H9 (cell line): ENCODE results near the gene SLC17A2. TPM values are rescaled to one million over a fixed set of nuclear protein-coding genes. Genes with fewer than 3 reads are reported as not detected.

Experiments used
- DNase-seq: peaks from one replicate; pipeline ENCODE4 v3.0.0-alpha.2; 2017
- H2AFZ ChIP-seq: one replicate; pipeline ENCODE4 v1.6.1; 2013; ENCODE audit warnings: mild to moderate bottlenecking, low read length, control low read depth, moderate library complexity
- H2AK5ac ChIP-seq: 2 replicates; pipeline ENCODE4 v1.6.1; 2013; ENCODE audit warnings: low read length, control low read depth, mixed read lengths; ENCODE audit not compliant: insufficient read length
- H2BK120ac ChIP-seq: one replicate; pipeline ENCODE4 v1.6.1; 2013; ENCODE audit warnings: low read depth, mild to moderate bottlenecking, low read length, control low read depth, inconsistent platforms; ENCODE audit not compliant: poor library complexity, severe bottlenecking
- H2BK12ac ChIP-seq: 2 replicates; pipeline ENCODE4 v1.6.1; 2013; ENCODE audit warnings: low read length, control low read depth, mixed read lengths, low read depth; ENCODE audit not compliant: insufficient read length
- H2BK15ac ChIP-seq: 2 replicates; pipeline ENCODE4 v1.6.1; 2013; ENCODE audit warnings: low read depth, low read length, control low read depth
- H2BK20ac ChIP-seq: one replicate; pipeline ENCODE4 v1.6.1; 2013; ENCODE audit warnings: low read depth, mild to moderate bottlenecking, low read length, control low read depth, inconsistent platforms; ENCODE audit not compliant: poor library complexity, severe bottlenecking
- H2BK5ac ChIP-seq: 2 replicates; pipeline ENCODE4 v1.6.1; 2013; ENCODE audit warnings: low read length, control low read depth, mixed read lengths; ENCODE audit not compliant: insufficient read length
- H3K14ac ChIP-seq: 2 replicates; pipeline ENCODE4 v1.6.1; 2013; ENCODE audit warnings: low read length, control low read depth; ENCODE audit not compliant: insufficient read depth
- H3K18ac ChIP-seq: 2 replicates; pipeline ENCODE4 v1.6.1; 2013; ENCODE audit warnings: low read depth, mild to moderate bottlenecking, mixed read lengths, low read length, control low read depth; ENCODE audit not compliant: insufficient read length
- H3K23ac ChIP-seq: 2 replicates; pipeline ENCODE4 v1.6.1; 2013; ENCODE audit warnings: low read length, control low read depth, mixed read lengths, low read depth; ENCODE audit not compliant: insufficient read length
- H3K23me2 ChIP-seq: 2 replicates; pipeline ENCODE4 v1.6.1; 2013; ENCODE audit warnings: low read depth, mild to moderate bottlenecking, mixed read lengths, low read length, control low read depth; ENCODE audit not compliant: insufficient read length, poor library complexity, severe bottlenecking
- H3K27ac ChIP-seq: 2 replicates; pipeline ENCODE4 v1.5.1; 2013; ENCODE audit warnings: low read length, control low read depth, mixed read lengths, low read depth; ENCODE audit not compliant: insufficient read length
- H3K27me3 ChIP-seq: 2 replicates; pipeline ENCODE4 v1.6.1; 2013; ENCODE audit warnings: low read length, control low read depth, inconsistent platforms; ENCODE audit not compliant: insufficient read depth
- H3K4ac ChIP-seq: 2 replicates; pipeline ENCODE4 v1.6.1; 2013; ENCODE audit warnings: low read depth, mild to moderate bottlenecking, control low read depth, inconsistent platforms, low read length, moderate library complexity
- H3K4me1 ChIP-seq: 2 replicates; pipeline ENCODE4 v1.6.1; 2013; ENCODE audit warnings: low read length, control low read depth, inconsistent platforms; ENCODE audit not compliant: insufficient read depth
- H3K4me2 ChIP-seq: 2 replicates; pipeline ENCODE4 v1.6.1; 2013; ENCODE audit warnings: low read length, control low read depth, mixed read lengths; ENCODE audit not compliant: insufficient read length, insufficient read depth
- H3K56ac ChIP-seq: 2 replicates; pipeline ENCODE4 v1.6.1; 2013; ENCODE audit warnings: low read depth, mild to moderate bottlenecking, mixed read lengths, low read length, control low read depth; ENCODE audit not compliant: insufficient read length
- H3K79me1 ChIP-seq: 2 replicates; pipeline ENCODE4 v1.6.1; 2013; ENCODE audit warnings: low read depth, mild to moderate bottlenecking, moderate library complexity, low read length, control low read depth, inconsistent platforms; ENCODE audit not compliant: insufficient read depth, poor library complexity, severe bottlenecking
- H3K79me2 ChIP-seq: 2 replicates; pipeline ENCODE4 v1.6.1; 2013; ENCODE audit warnings: low read length, control low read depth, inconsistent platforms; ENCODE audit not compliant: insufficient read depth
- H3K9ac ChIP-seq: 2 replicates; pipeline ENCODE4 v1.6.1; 2013; ENCODE audit warnings: low read length, control low read depth, mixed read lengths; ENCODE audit not compliant: insufficient read length; ENCODE audit errors: extremely low read depth
- H3K9me3 ChIP-seq: one replicate; pipeline ENCODE4 v1.6.1; 2013; ENCODE audit warnings: low read depth, low read length, inconsistent platforms; ENCODE audit not compliant: control insufficient read depth
- H3T11ph ChIP-seq: one replicate; pipeline ENCODE4 v1.6.1; 2013; ENCODE audit warnings: mild to moderate bottlenecking, low read length, control low read depth, inconsistent platforms
- H4K20me1 ChIP-seq: one replicate; pipeline ENCODE4 v1.6.1; 2013; ENCODE audit not compliant: control insufficient read depth, insufficient read length, insufficient read depth
- H4K5ac ChIP-seq: 2 replicates; pipeline ENCODE4 v1.6.1; 2013; ENCODE audit warnings: low read depth, mild to moderate bottlenecking, mixed read lengths, low read length, control low read depth; ENCODE audit not compliant: insufficient read length
- H4K8ac ChIP-seq: replicated peaks from 2 replicates; pipeline ENCODE4 v1.6.1; 2013; ENCODE audit warnings: low read length, control low read depth, mixed read lengths, low read depth; ENCODE audit not compliant: insufficient read length
- H4K91ac ChIP-seq: 2 replicates; pipeline ENCODE4 v1.6.1; 2013; ENCODE audit warnings: low read depth, mild to moderate bottlenecking, moderate library complexity, mixed read lengths, low read length, control low read depth; ENCODE audit not compliant: insufficient read length
- H3K27ac Mint-ChIP-seq, 3 experiments: 2 replicates in 2 of 3; 3 replicates in 1 of 3; pipeline ENCODE4 v1.8.0; 2020 to 2021; ENCODE audit warnings: mixed read lengths in 3 of 3, mild to moderate bottlenecking in 1 of 3, moderate library complexity in 1 of 3
- H3K27me3 Mint-ChIP-seq: 2 replicates; pipeline ENCODE4 v1.8.0; 2021; ENCODE audit warnings: low read depth, mild to moderate bottlenecking, moderate library complexity, mixed read lengths
- H3K36me3 Mint-ChIP-seq, 3 experiments: 2 replicates in 2 of 3; 3 replicates in 1 of 3; pipeline ENCODE4 v1.8.0; 2020 to 2021; ENCODE audit warnings: low read depth in 3 of 3, mixed read lengths in 3 of 3; ENCODE audit not compliant: insufficient read depth in 1 of 3
- H3K4me1 Mint-ChIP-seq, 2 experiments: 2 replicates each; pipeline ENCODE4 v1.8.0; 2020; ENCODE audit warnings: mixed read lengths in 2 of 2
- H3K4me3 Mint-ChIP-seq, 2 experiments: 2 replicates in 1 of 2; 3 replicates in 1 of 2; pipeline ENCODE4 v1.8.0; 2020 to 2021; ENCODE audit warnings: mild to moderate bottlenecking in 2 of 2, mixed read lengths in 2 of 2, moderate library complexity in 1 of 2
- H3K9me3 Mint-ChIP-seq, 2 experiments: 2 replicates in 1 of 2; 3 replicates in 1 of 2; pipeline ENCODE4 v1.8.0; 2020; ENCODE audit warnings: mild to moderate bottlenecking in 2 of 2, mixed read lengths in 2 of 2, moderate library complexity in 1 of 2
- CTCF ChIP-seq: fragments of 200-600 bp; sonication (generic); conservative IDR thresholded peaks from 3 replicates; pipeline ENCODE4 v1.8.0; 2021; ENCODE audit warnings: antibody characterized with exemption, mild to moderate bottlenecking
- WGBS: extraction: QIAGEN DNeasy Blood & Tissue Kit; methylation state at CpG from one replicate; pipeline ENCODE4 v1.1.7; 2013; ENCODE audit warnings: missing lambda C conversion rate, low lambda C conversion rate, mixed read lengths; ENCODE audit not compliant: insufficient read length; ENCODE audit errors: extremely low coverage; 5-methylcytosine and 5-hydroxymethylcytosine counted together
- total RNA-seq: library from RNA; stranded (reverse); gene quantifications from 2 replicates; pipeline ENCODE4 v1.2.1, GENCODE V29; 2021

SLC17A2 gene
- total RNA-seq, 1 experiment from 2014 or later = not detected

GRCh38 chr6:25944688-25945574 is 14.4 kb upstream of the SLC17A2 start:
- DNase-seq = no peak

More at GRCh38 chr6:25944688-25945574, 14.4 kb upstream of the SLC17A2 start:
- H3K4me1 Mint-ChIP-seq = no peaks in the 10 kb centered on the region
- no peak overlapping the region for H3K4me3 Mint-ChIP-seq
- no peaks in the 10 kb centered on the region for H3K4me1 ChIP-seq
- H3K23me2 ChIP-seq = no peaks in the 10 kb centered on the region
- no peak overlapping the region for H2AFZ ChIP-seq
- H2BK20ac ChIP-seq = no peak overlapping the region
- no peak overlapping the region for H3T11ph ChIP-seq
- H4K5ac ChIP-seq = no peak overlapping the region
- no peak overlapping the region for H3K14ac ChIP-seq
- H4K20me1 ChIP-seq = no peaks in the 10 kb centered on the region
- no peaks in the 10 kb centered on the region for H3K27me3 Mint-ChIP-seq
- no peaks in the 10 kb centered on the region for H3K79me1 ChIP-seq
- no peak overlapping the region for H3K56ac ChIP-seq
- no peak for TF ChIP-seq CTCF
- H3K9me3 Mint-ChIP-seq = peaks cover 10 to 12% of the 10 kb centered on the region in 2 experiments
- no peak overlapping the region for H3K27ac Mint-ChIP-seq
- H3K4ac ChIP-seq = no peak overlapping the region
- H2AK5ac ChIP-seq = no peak overlapping the region
- H3K9me3 ChIP-seq = no peaks in the 10 kb centered on the region
- no peaks in the 10 kb centered on the region for H3K79me2 ChIP-seq
- H3K9ac ChIP-seq = no peak overlapping the region
- no peaks in the 10 kb centered on the region for H3K27me3 ChIP-seq
- no peak overlapping the region for H2BK15ac ChIP-seq
- no peak overlapping the region for H3K4me2 ChIP-seq
- peaks cover 4 to 14% (median 10%) of the 10 kb centered on the region in 3 experiments; a peak in 5 of 7 replicates for H3K36me3 Mint-ChIP-seq
- H3K23ac ChIP-seq = no peak overlapping the region
- H2BK120ac ChIP-seq = no peak overlapping the region
- H3K18ac ChIP-seq = no peak overlapping the region
- H4K8ac ChIP-seq = no peak overlapping the region
- H2BK5ac ChIP-seq = no peak overlapping the region
- no CpG with 5 or more reads among the region's 8 CpGs for WGBS
- no peak overlapping the region for H4K91ac ChIP-seq
- no peak overlapping the region for H2BK12ac ChIP-seq
- H3K27ac ChIP-seq = no peak overlapping the region
